Coronary artery (tissue), 2 donors: ENCODE results near the gene SHISA4.
A peak's percentile ranks its signal among the peaks of the same experiment; 100 is the strongest.

Experiments used
- DNase-seq: peaks from one replicate; pipeline ENCODE4 v3.0.0-alpha.2; 2017; ENCODE audit warnings: low spot score
- H3K27ac ChIP-seq, 2 donors: fragments of 200-600 bp; sonication (generic); one replicate each; pipeline ENCODE4 v1.5.1; 2016 to 2019
- H3K4me3 ChIP-seq: fragments of 200-600 bp; sonication (generic); 2 replicates; pipeline ENCODE4 v1.5.1; 2016; ENCODE audit warnings: mild to moderate bottlenecking, moderate library complexity
- CTCF ChIP-seq: fragments of 200-600 bp; sonication (generic); IDR thresholded peaks from one replicate; pipeline ENCODE4 v1.5.1; 2019; ENCODE audit warnings: antibody characterized with exemption

The SHISA4 gene

DNA sequence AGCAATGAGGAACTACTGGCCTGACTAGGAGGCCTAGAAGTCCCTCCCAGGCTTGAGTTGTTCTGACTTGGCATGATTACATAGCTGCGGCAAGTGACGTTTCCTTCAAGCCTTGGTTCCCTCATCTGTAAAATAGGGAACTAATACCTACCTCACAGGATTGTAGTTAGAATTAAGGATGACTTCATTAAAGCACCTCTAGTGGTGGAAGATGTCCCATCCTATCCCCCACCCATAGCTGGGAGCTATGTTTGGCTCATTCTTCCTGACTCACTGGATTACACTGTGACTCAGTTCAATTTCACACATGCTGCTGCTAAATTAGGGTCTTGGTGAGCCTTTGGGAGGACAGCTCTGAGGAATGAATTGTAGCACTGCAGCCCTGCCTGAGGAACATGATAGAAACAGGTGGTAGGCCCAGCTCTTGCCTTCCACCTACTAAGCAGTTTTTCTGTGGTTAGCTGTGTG is 6.0 kb upstream of the SHISA4 start:
- TF ChIP-seq CTCF: no peak
- Histone ChIP-seq H3K27ac (peak overlapping the region; percentile 5 to 54), H3K4me3 (no peak overlapping the region)
- no peak for DNase-seq

GRCh38 chr1:201883266-201883665 is 5.4 kb upstream of the SHISA4 start:
- Histone ChIP-seq H3K4me3 (no peak overlapping the region), H3K27ac (peak overlapping the region in 1 of 2 donors; percentile 54)
- TF ChIP-seq CTCF: no peak
- no peak for DNase-seq

DNA sequence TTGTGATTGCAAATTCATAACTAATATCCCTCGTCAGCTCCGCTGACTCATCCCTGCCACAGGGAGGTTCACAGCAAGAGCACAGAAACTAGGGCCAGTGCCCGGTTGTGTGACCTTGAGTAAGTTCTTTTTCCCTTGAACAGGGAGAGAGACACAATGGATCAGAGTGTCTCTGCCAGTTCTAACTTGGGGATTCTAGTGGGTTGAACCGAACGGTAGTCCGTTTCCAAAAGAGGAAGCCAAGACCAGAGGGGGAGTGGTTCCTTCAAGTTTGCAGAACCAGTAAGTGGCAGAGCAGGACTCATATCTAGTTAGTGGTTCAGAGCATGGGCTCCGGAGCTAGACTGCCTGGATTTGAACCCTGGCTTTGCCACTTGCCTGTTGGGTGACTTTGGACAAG is 4.9 kb upstream of the SHISA4 start:
- Histone ChIP-seq H3K4me3 (no peak overlapping the region), H3K27ac (peak overlapping the region in 1 of 2 donors; percentile 54)
- no peak for DNase-seq
- TF ChIP-seq CTCF: no peak

DNA sequence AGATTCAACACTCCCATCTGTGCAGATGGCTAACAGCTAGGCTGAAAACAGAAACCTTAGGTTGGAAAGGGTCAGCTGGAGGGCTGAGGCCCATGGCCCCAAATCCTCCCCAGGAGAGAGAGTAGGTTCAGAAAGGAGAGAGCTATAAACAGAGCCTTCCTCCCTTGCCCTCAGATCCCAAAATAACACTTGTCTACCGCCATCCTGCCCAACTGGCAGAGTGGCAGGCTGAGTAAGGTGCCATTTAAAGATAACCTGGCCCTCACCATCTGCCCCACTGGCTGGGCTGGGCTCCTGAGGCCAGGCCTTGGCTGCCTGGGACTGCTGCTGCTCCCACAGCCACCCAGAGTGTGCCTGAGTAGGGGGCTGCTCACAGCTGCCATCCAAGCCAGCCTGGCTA is 4.3 kb upstream of the SHISA4 start:
- no peak for DNase-seq
- peak overlapping the region; percentile 12 to 54 for H3K27ac ChIP-seq

DNA sequence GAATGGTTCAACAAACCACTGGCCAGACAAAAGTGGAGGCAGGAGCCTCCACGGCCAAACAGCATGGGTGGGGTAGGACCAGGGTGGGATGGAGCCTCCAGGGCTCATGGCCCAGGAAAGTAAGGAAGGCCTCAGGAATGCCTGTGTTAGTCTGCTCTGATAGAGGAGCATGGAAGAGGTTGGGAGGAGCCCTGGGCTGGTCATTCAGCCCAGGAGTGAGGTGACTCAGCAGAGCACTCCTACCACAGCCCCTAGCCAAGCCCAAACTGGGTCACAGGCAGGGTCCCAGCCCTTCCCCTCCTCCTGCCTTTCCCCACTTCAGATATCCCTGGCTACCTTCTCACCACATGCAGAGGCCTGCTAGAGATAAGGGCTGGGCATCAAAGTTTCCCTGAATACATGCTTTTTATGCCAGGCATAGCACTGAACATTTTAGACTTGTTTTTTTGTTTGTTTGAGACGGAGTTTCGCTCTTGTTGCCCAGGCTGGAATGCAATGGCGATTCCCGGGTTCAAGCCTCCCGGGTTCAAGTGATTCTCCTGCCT is 3.1 kb upstream of the SHISA4 start:
- Histone ChIP-seq H3K4me3 (no peak overlapping the region), H3K27ac (peak overlapping the region in 1 of 2 donors; percentile 70)
- DNase-seq: no peak
- no peak for TF ChIP-seq CTCF

More for the DNA sequence above, 4.3 kb upstream of the SHISA4 start:
- peak overlapping the region; percentile 3 for H3K4me3 ChIP-seq
- TF ChIP-seq CTCF: no peak

- TF ChIP-seq CTCF: no peak
- peak overlapping the region in 1 of 2 donors; percentile 70 for H3K27ac ChIP-seq
- DNase-seq: peak; percentile 60
- H3K4me3 ChIP-seq: no peak overlapping the region
Observed at GRCh38 chr1:201886103-201886885, 2.4 kb upstream of the SHISA4 start.
